HG03442 (cell line): ENCODE measurements around the gene RNF220.
"Not testable (repeated sequence)": the region's sequence is repeated elsewhere in the genome, so short reads cannot be mapped to it uniquely, and the experiment has no call there.

Source experiments
- ATAC-seq: cut with Tn5 transposase; IDR thresholded peaks from one replicate; pipeline ENCODE4 v1.9.1; 2021; ENCODE audit warnings: mild to moderate bottlenecking, moderate library complexity; ENCODE audit not compliant: unreplicated experiment

Gene RNF220

GRCh38 chr1:44485229-44485933 lies 80.3 kb downstream of the RNF220 start:
- ATAC-seq, result no peak

- ATAC-seq, result no peak
Observed at GRCh38 chr1:44485934-44486460, 80.9 kb downstream of the RNF220 start.

GRCh38 chr1:44489481-44489880 lies 84.4 kb downstream of the RNF220 start:
- ATAC-seq, result no peak

GRCh38 chr1:44496541-44497171 lies 91.6 kb downstream of the RNF220 start:
- ATAC-seq, result no peak

GRCh38 chr1:44497422-44498170 lies 92.5 kb downstream of the RNF220 start:
- no peak for ATAC-seq

GRCh38 chr1:44499306-44499705 lies 94.3 kb downstream of the RNF220 start:
- ATAC-seq, result no peak

GRCh38 chr1:44500181-44501046 lies 95.4 kb downstream of the RNF220 start:
- no peak for ATAC-seq

GRCh38 chr1:44501047-44501890 lies 96.2 kb downstream of the RNF220 start:
- no peak for ATAC-seq

GRCh38 chr1:44502823-44503222 lies 97.8 kb downstream of the RNF220 start:
- not testable (repeated sequence) for ATAC-seq

GRCh38 chr1:44503625-44504024 lies 98.6 kb downstream of the RNF220 start:
- no peak for ATAC-seq

- no peak for ATAC-seq
Observed at GRCh38 chr1:44505210-44505993, 100.3 kb downstream of the RNF220 start.

- ATAC-seq, result no peak
Observed at GRCh38 chr1:44507490-44508396, 102.7 kb downstream of the RNF220 start.

- no peak for ATAC-seq
Observed at GRCh38 chr1:44508397-44508745, 103.3 kb downstream of the RNF220 start.

GRCh38 chr1:44511363-44511762 lies 106.3 kb downstream of the RNF220 start:
- no peak for ATAC-seq

GRCh38 chr1:44511769-44512168 lies 106.7 kb downstream of the RNF220 start:
- no peak for ATAC-seq

GRCh38 chr1:44512313-44512885 lies 107.3 kb downstream of the RNF220 start:
- no peak for ATAC-seq

GRCh38 chr1:44513111-44513510 lies 108.1 kb downstream of the RNF220 start:
- ATAC-seq, result no peak

GRCh38 chr1:44514673-44515072 lies 109.6 kb downstream of the RNF220 start:
- no peak for ATAC-seq
